ENCODE measurements around the gene BPGM. TPM values are rescaled to one million over a fixed set of nuclear protein-coding genes. Genes with fewer than 3 reads are reported as not detected.

Gene BPGM
- polyA plus RNA-seq, 3 donors, result 3.9 to 20.6 (median 18.4) TPM

DNA sequence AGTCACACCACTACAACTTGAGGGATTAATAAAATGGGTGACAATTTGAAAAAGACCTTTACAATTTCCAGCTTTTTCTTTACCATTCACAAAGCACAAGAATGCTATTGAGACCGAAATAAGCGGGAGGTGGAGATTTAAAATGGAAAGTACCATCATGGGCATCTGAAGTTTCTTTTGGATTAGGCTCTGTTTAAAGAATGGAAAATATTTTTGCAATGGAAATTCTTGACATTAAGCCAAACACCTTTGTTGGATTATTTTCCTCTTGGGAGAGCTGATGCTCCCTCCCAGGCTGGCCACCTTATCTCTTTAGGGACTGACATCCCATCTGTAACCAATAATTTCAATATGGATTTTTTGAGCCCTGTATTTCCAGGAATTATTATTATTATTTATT is 62.5 kb downstream of the BPGM start:
- no peak overlapping the region for H3K4me2 ChIP-seq (replicated peaks; ENCODE audit: extremely low read depth, low read length, poor library complexity, severe bottlenecking)
- Mint-ChIP-seq H3K36me3 (no peaks in the 10 kb centered on the region), H3K9me3 (peaks cover 0 to 2% (median 0%) of the 10 kb centered on the region in 7 donors), H3K4me3 (no peak overlapping the region), H3K4me1 (no peaks in the 10 kb centered on the region), H3K27me3 (ENCODE audit: low read depth in 3 of 3) (peaks cover under 1 to 3% (median 2%) of the 10 kb centered on the region in 3 donors), H3K27ac (no peak overlapping the region)
- WGBS (ENCODE audit: insufficient coverage), result no CpG with 5 or more reads among the region's 2 CpGs
- no peak overlapping the region for H3K27ac ChIP-seq (ENCODE audit: low read depth in 1 of 2, low read length in 2 of 2)
- H3K79me2 ChIP-seq (ENCODE audit: insufficient read depth, low read length), result no peaks in the 10 kb centered on the region
- no peaks in the 10 kb centered on the region for H3K4me1 ChIP-seq (ENCODE audit: control insufficient read depth in 1 of 2, insufficient read depth in 2 of 2, low read length in 2 of 2)
- no peaks in the 10 kb centered on the region for H3K36me3 ChIP-seq (replicated peaks in 1 of 2; ENCODE audit: control insufficient read depth in 1 of 2, insufficient read depth in 2 of 2, low read length in 2 of 2)
- no peak overlapping the region for H3K9ac ChIP-seq (ENCODE audit: insufficient read depth, low read length, poor library complexity, severe bottlenecking)
- H4K20me1 ChIP-seq (ENCODE audit: insufficient read depth, low read length), result no peaks in the 10 kb centered on the region
- no peak overlapping the region for H3K4me3 ChIP-seq (replicated peaks in 1 of 3; ENCODE audit: low read depth in 2 of 3, low read length in 3 of 3)
- TF ChIP-seq, protein P1, sequence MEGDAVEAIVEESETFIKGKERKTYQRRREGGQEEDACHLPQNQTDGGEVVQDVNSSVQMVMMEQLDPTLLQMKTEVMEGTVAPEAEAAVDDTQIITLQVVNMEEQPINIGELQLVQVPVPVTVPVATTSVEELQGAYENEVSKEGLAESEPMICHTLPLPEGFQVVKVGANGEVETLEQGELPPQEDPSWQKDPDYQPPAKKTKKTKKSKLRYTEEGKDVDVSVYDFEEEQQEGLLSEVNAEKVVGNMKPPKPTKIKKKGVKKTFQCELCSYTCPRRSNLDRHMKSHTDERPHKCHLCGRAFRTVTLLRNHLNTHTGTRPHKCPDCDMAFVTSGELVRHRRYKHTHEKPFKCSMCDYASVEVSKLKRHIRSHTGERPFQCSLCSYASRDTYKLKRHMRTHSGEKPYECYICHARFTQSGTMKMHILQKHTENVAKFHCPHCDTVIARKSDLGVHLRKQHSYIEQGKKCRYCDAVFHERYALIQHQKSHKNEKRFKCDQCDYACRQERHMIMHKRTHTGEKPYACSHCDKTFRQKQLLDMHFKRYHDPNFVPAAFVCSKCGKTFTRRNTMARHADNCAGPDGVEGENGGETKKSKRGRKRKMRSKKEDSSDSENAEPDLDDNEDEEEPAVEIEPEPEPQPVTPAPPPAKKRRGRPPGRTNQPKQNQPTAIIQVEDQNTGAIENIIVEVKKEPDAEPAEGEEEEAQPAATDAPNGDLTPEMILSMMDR (IDR thresholded peaks at IDR 0.05), result no peak
- intact Hi-C loops (cut with micrococcal nuclease), result no loop called here
- no peak for DNase-seq
- no peaks in the 10 kb centered on the region for H3K9me3 ChIP-seq (replicated peaks in 1 of 2; ENCODE audit: control insufficient read depth in 1 of 2, insufficient read depth in 1 of 2, low read length in 2 of 2)
- H3K27me3 ChIP-seq (ENCODE audit: control insufficient read depth in 2 of 2, insufficient read depth in 2 of 2, low read length in 2 of 2), result no peaks in the 10 kb centered on the region
- H2AFZ ChIP-seq (ENCODE audit: insufficient read depth, low read depth, low read length, poor library complexity, severe bottlenecking), result no peak overlapping the region

DNA sequence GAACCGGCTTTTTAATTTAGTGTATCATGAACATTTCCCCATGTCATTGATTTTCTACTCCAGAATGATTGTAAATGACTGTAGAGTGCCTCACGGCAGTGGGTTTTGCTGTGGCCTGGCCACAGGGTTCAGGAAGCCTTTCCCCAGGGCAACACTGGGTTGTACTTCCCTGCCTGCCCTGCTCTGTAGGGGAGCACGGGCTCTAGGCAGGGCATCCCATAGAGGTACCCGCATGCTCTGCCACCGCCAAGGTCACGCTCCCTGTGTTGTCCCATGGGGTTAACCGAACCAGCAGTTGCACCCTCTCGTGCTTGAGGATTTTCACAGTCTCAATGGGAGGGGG is 63.8 kb downstream of the BPGM start:
- H3K9me3 Mint-ChIP-seq, result peaks cover 0 to 2% (median 0%) of the 10 kb centered on the region in 7 donors
- peaks cover 0 to 6% (median 3%) of the 10 kb centered on the region in 3 donors for H3K27me3 Mint-ChIP-seq (ENCODE audit: low read depth in 3 of 3)
- Histone ChIP-seq H3K27me3 (ENCODE audit: control insufficient read depth in 2 of 2, insufficient read depth in 2 of 2, low read length in 2 of 2) (no peaks in the 10 kb centered on the region), H3K9ac (ENCODE audit: insufficient read depth, low read length, poor library complexity, severe bottlenecking) (no peak overlapping the region), H3K79me2 (ENCODE audit: insufficient read depth, low read length) (no peaks in the 10 kb centered on the region), H4K20me1 (ENCODE audit: insufficient read depth, low read length) (no peaks in the 10 kb centered on the region), H3K9me3 (replicated peaks in 1 of 2; ENCODE audit: control insufficient read depth in 1 of 2, insufficient read depth in 1 of 2, low read length in 2 of 2) (no peaks in the 10 kb centered on the region), H3K4me3 (replicated peaks in 1 of 3; ENCODE audit: low read depth in 2 of 3, low read length in 3 of 3) (no peak overlapping the region), H3K36me3 (replicated peaks in 1 of 2; ENCODE audit: control insufficient read depth in 1 of 2, insufficient read depth in 2 of 2, low read length in 2 of 2) (no peaks in the 10 kb centered on the region), H2AFZ (ENCODE audit: insufficient read depth, low read depth, low read length, poor library complexity, severe bottlenecking) (no peak overlapping the region), H3K4me1 (ENCODE audit: control insufficient read depth in 1 of 2, insufficient read depth in 2 of 2, low read length in 2 of 2) (no peaks in the 10 kb centered on the region), H3K4me2 (replicated peaks; ENCODE audit: extremely low read depth, low read length, poor library complexity, severe bottlenecking) (no peak overlapping the region), H3K27ac (ENCODE audit: low read depth in 1 of 2, low read length in 2 of 2) (no peak overlapping the region)
- DNase-seq, result no peak
- H3K4me1 Mint-ChIP-seq, result no peaks in the 10 kb centered on the region
- peak overlapping the region in 1 of 7 donors; percentile 72 for H3K27ac Mint-ChIP-seq
- H3K4me3 Mint-ChIP-seq, result no peak overlapping the region
- H3K36me3 Mint-ChIP-seq, result no peaks in the 10 kb centered on the region
- intact Hi-C loops (cut with micrococcal nuclease), result no loop called here
- WGBS (ENCODE audit: insufficient coverage), result 92% methylated on average over 7 of the region's 8 CpGs
- TF ChIP-seq, protein P1 (IDR thresholded peaks at IDR 0.05), result no peak

Data from CD14-positive monocyte (primary cell).